Measurements from ENCODE around the gene ALDH1L1. TPM values are rescaled to one million over a fixed set of nuclear protein-coding genes. Genes with fewer than 3 reads are reported as not detected.

Gene ALDH1L1
- total and polyA plus RNA-seq, 7 experiments from 2014 or later: not detected

GRCh38 chr3:126197854-126198584 lies 17.6 kb upstream of the ALDH1L1 start:
- Mint-ChIP-seq H3K9me3 (peaks cover 0 to 16% (median 5%) of the 10 kb centered on the region in 11 donors), H3K27ac (no peak overlapping the region), H3K36me3 (no peaks in the 10 kb centered on the region), H3K4me1 (no peaks in the 10 kb centered on the region), H3K27me3 (peaks cover 9 to 27% (median 15%) of the 10 kb centered on the region in 5 donors), H3K4me3 (no peak overlapping the region)
- no peak overlapping the region for H3K27ac ChIP-seq (ENCODE audit: low read depth, low read length)
- no peaks in the 10 kb centered on the region for H3K4me1 ChIP-seq (ENCODE audit: control insufficient read depth in 2 of 2, insufficient read depth in 2 of 2, low read length in 2 of 2)
- H3K9me3 ChIP-seq (ENCODE audit: control insufficient read depth in 2 of 3, low read length in 3 of 3): no peaks in the 10 kb centered on the region
- POLR2A ChIA-PET: no interaction called here
- CTCF ChIA-PET: interaction anchor here (1.8 kb wide), 1 partner anchor 10 kb away, joined by 5 read pairs; no protein-coding TSS in a partner anchor
- no peaks in the 10 kb centered on the region for H3K27me3 ChIP-seq (ENCODE audit: control insufficient read depth in 2 of 2, insufficient read depth in 2 of 2, low read length in 2 of 2)
- peak in 6 of 9 donors; percentile 1 to 34 (median 20) for DNase-seq
- ATAC-seq: peak; percentile 73
- no peaks in the 10 kb centered on the region for H3K36me3 ChIP-seq (ENCODE audit: control insufficient read depth in 2 of 3, insufficient read depth in 3 of 3, low read length in 3 of 3)
- intact Hi-C loops (cut with micrococcal nuclease): loop anchor here (2.0 to 5.0 kb wide), 3 partner anchors 225 to 276 kb away; no protein-coding TSS in a partner anchor
- H3K4me3 ChIP-seq (ENCODE audit: low read length): no peak overlapping the region

GRCh38 chr3:126197343-126197742 lies 17.0 kb upstream of the ALDH1L1 start:
- intact Hi-C loops (cut with micrococcal nuclease): loop anchor here in 1 of 2 donors (5.0 kb wide), 2 partner anchors 225 to 275 kb away; no protein-coding TSS in a partner anchor
- Histone ChIP-seq H3K4me1 (ENCODE audit: control insufficient read depth in 2 of 2, insufficient read depth in 2 of 2, low read length in 2 of 2) (no peaks in the 10 kb centered on the region), H3K4me3 (ENCODE audit: low read length) (no peak overlapping the region), H3K36me3 (ENCODE audit: control insufficient read depth in 2 of 3, insufficient read depth in 3 of 3, low read length in 3 of 3) (no peaks in the 10 kb centered on the region), H3K9me3 (ENCODE audit: control insufficient read depth in 2 of 3, low read length in 3 of 3) (no peaks in the 10 kb centered on the region), H3K27me3 (ENCODE audit: control insufficient read depth in 2 of 2, insufficient read depth in 2 of 2, low read length in 2 of 2) (no peaks in the 10 kb centered on the region), H3K27ac (ENCODE audit: low read depth, low read length) (no peak overlapping the region)
- no peak for ATAC-seq
- DNase-seq: no peak
- ChIA-PET POLR2A (no interaction called here), CTCF (no interaction called here)
- Mint-ChIP-seq H3K4me3 (no peak overlapping the region), H3K9me3 (peaks cover 0 to 16% (median 5%) of the 10 kb centered on the region in 11 donors), H3K4me1 (no peaks in the 10 kb centered on the region), H3K27ac (no peak overlapping the region), H3K36me3 (no peaks in the 10 kb centered on the region), H3K27me3 (peaks cover 4 to 20% (median 14%) of the 10 kb centered on the region in 5 donors)

GRCh38 chr3:126194713-126195305 lies 14.4 kb upstream of the ALDH1L1 start:
- ChIA-PET CTCF (no interaction called here), POLR2A (no interaction called here)
- H3K27ac Mint-ChIP-seq: no peak overlapping the region
- Histone ChIP-seq H3K27ac (ENCODE audit: low read depth, low read length) (no peak overlapping the region), H3K9me3 (ENCODE audit: control insufficient read depth in 2 of 3, low read length in 3 of 3) (no peaks in the 10 kb centered on the region), H3K4me3 (ENCODE audit: low read length) (no peak overlapping the region), H3K27me3 (ENCODE audit: control insufficient read depth in 2 of 2, insufficient read depth in 2 of 2, low read length in 2 of 2) (no peaks in the 10 kb centered on the region), H3K36me3 (ENCODE audit: control insufficient read depth in 2 of 3, insufficient read depth in 3 of 3, low read length in 3 of 3) (no peaks in the 10 kb centered on the region), H3K4me1 (ENCODE audit: control insufficient read depth in 2 of 2, insufficient read depth in 2 of 2, low read length in 2 of 2) (no peaks in the 10 kb centered on the region)
- peaks cover 0 to 13% (median 11%) of the 10 kb centered on the region in 5 donors for H3K27me3 Mint-ChIP-seq
- H3K36me3 Mint-ChIP-seq: no peaks in the 10 kb centered on the region
- H3K4me3 Mint-ChIP-seq: no peak overlapping the region
- intact Hi-C loops (cut with micrococcal nuclease): loop anchor here in 1 of 2 donors (5.0 kb wide), 2 partner anchors 223 to 273 kb away; no protein-coding TSS in a partner anchor
- H3K4me1 Mint-ChIP-seq: no peaks in the 10 kb centered on the region
- H3K9me3 Mint-ChIP-seq: peaks cover 0 to 16% (median 5%) of the 10 kb centered on the region in 11 donors
- ATAC-seq: no peak
- no peak for DNase-seq

DNA sequence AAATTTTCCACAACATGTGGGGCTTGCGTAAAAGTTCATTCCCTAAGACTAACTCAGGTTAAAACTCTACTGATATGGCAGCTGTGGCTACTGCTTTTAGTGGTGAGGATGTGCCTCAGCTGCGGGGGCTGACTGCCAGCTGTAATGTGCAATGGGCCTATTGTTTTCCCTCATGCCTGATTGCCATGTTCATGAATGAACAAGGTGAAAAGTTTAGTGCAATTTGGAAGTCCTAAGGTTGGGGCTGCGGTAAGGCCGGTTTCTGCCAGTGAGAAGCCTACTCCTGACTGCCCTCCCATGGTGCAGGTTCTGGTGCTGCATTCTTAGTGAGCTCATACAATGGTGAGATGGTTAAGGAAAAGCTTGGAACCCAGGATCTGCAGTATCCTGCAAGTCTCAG lies 10.9 kb upstream of the ALDH1L1 start:
- Mint-ChIP-seq H3K36me3 (no peaks in the 10 kb centered on the region), H3K27me3 (peaks cover 0 to 11% (median 7%) of the 10 kb centered on the region in 5 donors), H3K4me1 (no peaks in the 10 kb centered on the region), H3K27ac (no peak overlapping the region), H3K9me3 (peaks cover 0 to 14% (median 5%) of the 10 kb centered on the region in 11 donors), H3K4me3 (no peak overlapping the region)
- ChIA-PET POLR2A (no interaction called here), CTCF (no interaction called here)
- intact Hi-C loops (cut with micrococcal nuclease): no loop called here
- H3K4me3 ChIP-seq (ENCODE audit: low read length): no peak overlapping the region
- no peaks in the 10 kb centered on the region for H3K36me3 ChIP-seq (ENCODE audit: control insufficient read depth in 2 of 3, insufficient read depth in 3 of 3, low read length in 3 of 3)
- DNase-seq (no peak), ATAC-seq (no peak)
- H3K9me3 ChIP-seq (ENCODE audit: control insufficient read depth in 2 of 3, low read length in 3 of 3): no peaks in the 10 kb centered on the region
- H3K4me1 ChIP-seq (ENCODE audit: control insufficient read depth in 2 of 2, insufficient read depth in 2 of 2, low read length in 2 of 2): no peaks in the 10 kb centered on the region
- no peak overlapping the region for H3K27ac ChIP-seq (ENCODE audit: low read depth, low read length)
- H3K27me3 ChIP-seq (ENCODE audit: control insufficient read depth in 2 of 2, insufficient read depth in 2 of 2, low read length in 2 of 2): no peaks in the 10 kb centered on the region

DNA sequence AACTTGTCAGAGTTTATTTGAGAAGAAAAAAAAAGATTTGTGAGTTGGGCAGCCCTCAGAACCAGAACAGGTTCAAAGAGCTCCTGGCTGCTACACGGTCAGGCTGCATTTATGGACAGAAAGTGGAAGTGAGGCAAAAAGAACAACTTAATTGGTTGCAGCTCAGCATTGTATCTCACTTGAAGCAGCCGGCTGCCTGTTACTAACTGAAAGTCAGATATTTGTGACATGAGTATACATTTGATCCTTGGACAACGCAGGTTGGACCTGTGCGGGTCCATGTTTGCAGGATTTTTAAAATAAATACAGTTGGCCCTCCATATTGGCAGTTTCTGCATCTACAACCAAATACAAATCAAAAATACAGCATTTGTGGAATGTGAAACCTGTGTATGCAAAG lies 7.5 kb upstream of the ALDH1L1 start:
- H3K9me3 ChIP-seq (ENCODE audit: control insufficient read depth in 2 of 3, low read length in 3 of 3): no peaks in the 10 kb centered on the region
- no peaks in the 10 kb centered on the region for H3K36me3 ChIP-seq (ENCODE audit: control insufficient read depth in 2 of 3, insufficient read depth in 3 of 3, low read length in 3 of 3)
- Mint-ChIP-seq H3K4me3 (no peak overlapping the region), H3K4me1 (no peaks in the 10 kb centered on the region), H3K27ac (no peak overlapping the region), H3K27me3 (peaks cover 4 to 19% (median 16%) of the 10 kb centered on the region in 5 donors), H3K9me3 (no peaks in the 10 kb centered on the region), H3K36me3 (no peaks in the 10 kb centered on the region)
- H3K4me3 ChIP-seq (ENCODE audit: low read length): no peak overlapping the region
- DNase-seq (no peak), ATAC-seq (no peak)
- ChIA-PET POLR2A (no interaction called here), CTCF (no interaction called here)
- no peaks in the 10 kb centered on the region for H3K27me3 ChIP-seq (ENCODE audit: control insufficient read depth in 2 of 2, insufficient read depth in 2 of 2, low read length in 2 of 2)
- H3K27ac ChIP-seq (ENCODE audit: low read depth, low read length): no peak overlapping the region
- no peaks in the 10 kb centered on the region for H3K4me1 ChIP-seq (ENCODE audit: control insufficient read depth in 2 of 2, insufficient read depth in 2 of 2, low read length in 2 of 2)
- intact Hi-C loops (cut with micrococcal nuclease): no loop called here

GRCh38 chr3:126186749-126187148 lies 6.4 kb upstream of the ALDH1L1 start:
- Histone ChIP-seq H3K27me3 (ENCODE audit: control insufficient read depth in 2 of 2, insufficient read depth in 2 of 2, low read length in 2 of 2) (no peaks in the 10 kb centered on the region), H3K4me1 (ENCODE audit: control insufficient read depth in 2 of 2, insufficient read depth in 2 of 2, low read length in 2 of 2) (no peaks in the 10 kb centered on the region), H3K4me3 (ENCODE audit: low read length) (no peak overlapping the region), H3K36me3 (ENCODE audit: control insufficient read depth in 2 of 3, insufficient read depth in 3 of 3, low read length in 3 of 3) (no peaks in the 10 kb centered on the region), H3K9me3 (ENCODE audit: control insufficient read depth in 2 of 3, low read length in 3 of 3) (no peaks in the 10 kb centered on the region), H3K27ac (ENCODE audit: low read depth, low read length) (no peak overlapping the region)
- no peaks in the 10 kb centered on the region for H3K4me1 Mint-ChIP-seq
- H3K9me3 Mint-ChIP-seq: no peaks in the 10 kb centered on the region
- intact Hi-C loops (cut with micrococcal nuclease): no loop called here
- no peak for DNase-seq
- H3K27me3 Mint-ChIP-seq: peaks cover 14 to 28% (median 24%) of the 10 kb centered on the region in 5 donors
- POLR2A ChIA-PET: no interaction called here
- no peak overlapping the region for H3K4me3 Mint-ChIP-seq
- H3K27ac Mint-ChIP-seq: no peak overlapping the region
- no peak for ATAC-seq
- H3K36me3 Mint-ChIP-seq: no peaks in the 10 kb centered on the region
- CTCF ChIA-PET: no interaction called here

Measured in naive thymus-derived CD4-positive, alpha-beta T cell (primary cell).